Thymus (tissue), 11 donors: ENCODE measurements around the gene CAPZA2. TPM values are rescaled to one million over a fixed set of nuclear protein-coding genes. Genes with fewer than 3 reads are reported as not detected.

ENCODE experiments used
- DNase-seq, 9 donors: peaks; one replicate each; pipeline ENCODE4 v3.0.0-alpha.2; 2013; ENCODE audit warnings: low spot score in 9 of 9, low read depth in 6 of 9, missing footprints in 1 of 9
- H3K27ac ChIP-seq, 2 donors: one replicate each; pipeline ENCODE4 v1.5.1; 2013; ENCODE audit warnings: control low read depth in 1 of 2, low read depth in 1 of 2, low read length in 1 of 2, mild to moderate bottlenecking in 1 of 2, moderate library complexity in 1 of 2
- H3K27me3 ChIP-seq, 2 donors: one replicate each; pipeline ENCODE4 v1.5.1; 2013; ENCODE audit warnings: low read length in 1 of 2; ENCODE audit not compliant: control insufficient read depth in 2 of 2, insufficient read depth in 1 of 2
- H3K36me3 ChIP-seq, 2 donors: one replicate each; pipeline ENCODE4 v1.5.1; 2013; ENCODE audit warnings: low read length in 1 of 2, mild to moderate bottlenecking in 1 of 2, moderate library complexity in 1 of 2; ENCODE audit not compliant: control insufficient read depth in 2 of 2, insufficient read depth in 2 of 2
- H3K4me1 ChIP-seq, 2 donors: one replicate each; pipeline ENCODE4 v1.5.1; 2013; ENCODE audit warnings: low read length in 2 of 2; ENCODE audit not compliant: control insufficient read depth in 2 of 2, insufficient read depth in 2 of 2
- H3K4me3 ChIP-seq, 2 donors: one replicate each; pipeline ENCODE4 v1.5.1; 2013; ENCODE audit warnings: low read length in 2 of 2, control low read depth in 1 of 2, mild to moderate bottlenecking in 1 of 2
- H3K9me3 ChIP-seq, 2 donors: one replicate each; pipeline ENCODE4 v1.5.1; 2013; ENCODE audit warnings: low read length in 1 of 2, mild to moderate bottlenecking in 1 of 2; ENCODE audit not compliant: control insufficient read depth in 2 of 2, insufficient read depth in 1 of 2
- WGBS: extraction: QIAGEN DNeasy Blood & Tissue Kit; methylation state at CpG from one replicate; pipeline ENCODE4 v1.1.7; 2013; 5-methylcytosine and 5-hydroxymethylcytosine counted together
- polyA plus RNA-seq: library from polyadenylated mRNA; stranded (reverse); fragments of 200-250 nt; gene quantifications from one replicate; pipeline ENCODE4 v1.2.3, GENCODE V29; 2013
- total RNA-seq: library from RNA; stranded (reverse); fragments of 120-200 nt; gene quantifications from one replicate; pipeline ENCODE4 v1.2.4, GENCODE V29; 2013
- donor health status: healthy.

Gene CAPZA2
- total and polyA plus RNA-seq, 2 donors = 55.9 to 150 TPM

- Histone ChIP-seq H3K27ac (no peak overlapping the region), H3K36me3 (peaks cover 21 to 45% of the 10 kb centered on the region in 2 donors), H3K9me3 (no peaks in the 10 kb centered on the region), H3K4me3 (no peak overlapping the region), H3K4me1 (no peaks in the 10 kb centered on the region), H3K27me3 (no peaks in the 10 kb centered on the region)
- DNase-seq = no peak
- WGBS = 93% methylated on average over 1 of the region's 1 CpG
These were observed 50.0 kb downstream of the CAPZA2 start for GRCh38 chr7:116912269-116912909.

- no peak overlapping the region for H3K27ac ChIP-seq
- H3K27me3 ChIP-seq = no peaks in the 10 kb centered on the region
- DNase-seq = no peak
- peaks cover 13 to 27% of the 10 kb centered on the region in 2 donors for H3K36me3 ChIP-seq
- WGBS = over 99% methylated on average over 3 of the region's 3 CpGs
- no peak overlapping the region for H3K4me3 ChIP-seq
- peaks cover 0 to 4% of the 10 kb centered on the region in 2 donors for H3K4me1 ChIP-seq
- no peaks in the 10 kb centered on the region for H3K9me3 ChIP-seq
These were observed 56.3 kb downstream of the CAPZA2 start for GRCh38 chr7:116918704-116919103.

- H3K9me3 ChIP-seq = no peaks in the 10 kb centered on the region
- H3K27me3 ChIP-seq = no peaks in the 10 kb centered on the region
- H3K4me1 ChIP-seq = peaks cover 0 to 4% of the 10 kb centered on the region in 2 donors
- no peak for DNase-seq
- no peak overlapping the region for H3K4me3 ChIP-seq
- H3K27ac ChIP-seq = no peak overlapping the region
- H3K36me3 ChIP-seq = peaks cover 6 to 17% of the 10 kb centered on the region in 2 donors
These were observed 58.0 kb downstream of the CAPZA2 start for GRCh38 chr7:116920359-116920758.

GRCh38 chr7:116922545-116922944 is 60.2 kb downstream of the CAPZA2 start:
- Histone ChIP-seq H3K4me3 (no peak overlapping the region), H3K27ac (no peak overlapping the region), H3K27me3 (no peaks in the 10 kb centered on the region), H3K4me1 (peaks cover 0 to 4% of the 10 kb centered on the region in 2 donors), H3K9me3 (no peaks in the 10 kb centered on the region), H3K36me3 (peaks cover 2 to 6% of the 10 kb centered on the region in 2 donors)
- DNase-seq = no peak
- 71% methylated on average over 5 of the region's 5 CpGs for WGBS

- Histone ChIP-seq H3K36me3 (no peaks in the 10 kb centered on the region), H3K4me3 (no peak overlapping the region), H3K27me3 (no peaks in the 10 kb centered on the region), H3K9me3 (no peaks in the 10 kb centered on the region), H3K27ac (no peak overlapping the region), H3K4me1 (peaks cover 0 to 4% of the 10 kb centered on the region in 2 donors)
- DNase-seq = no peak
- 91% methylated on average over 5 of the region's 5 CpGs for WGBS
These were observed 62.4 kb downstream of the CAPZA2 start for GRCh38 chr7:116924741-116925140.

- 94% methylated on average over 3 of the region's 3 CpGs for WGBS
- H3K9me3 ChIP-seq = no peaks in the 10 kb centered on the region
- peaks cover 0 to 2% of the 10 kb centered on the region in 2 donors for H3K4me1 ChIP-seq
These were observed 66.6 kb downstream of the CAPZA2 start for GRCh38 chr7:116929021-116929420.

GRCh38 chr7:116929914-116930913 is 67.8 kb downstream of the CAPZA2 start:
- 50% methylated on average over 25 of the region's 25 CpGs for WGBS
- H3K36me3 ChIP-seq = no peaks in the 10 kb centered on the region
- H3K9me3 ChIP-seq = no peaks in the 10 kb centered on the region
- DNase-seq = peak in 8 of 9 donors; percentile 45 to 79 (median 60)
- no peaks in the 10 kb centered on the region for H3K27me3 ChIP-seq
- H3K27ac ChIP-seq = no peak overlapping the region
- H3K4me1 ChIP-seq = peaks cover 0 to 2% of the 10 kb centered on the region in 2 donors
- H3K4me3 ChIP-seq = no peak overlapping the region

More at GRCh38 chr7:116929021-116929420, 66.6 kb downstream of the CAPZA2 start:
- no peak overlapping the region for H3K4me3 ChIP-seq
- no peak for DNase-seq
- no peaks in the 10 kb centered on the region for H3K36me3 ChIP-seq
- H3K27me3 ChIP-seq = no peaks in the 10 kb centered on the region
- no peak overlapping the region for H3K27ac ChIP-seq

- H3K4me1 ChIP-seq = peaks cover 0 to 2% of the 10 kb centered on the region in 2 donors
- no peaks in the 10 kb centered on the region for H3K27me3 ChIP-seq
- H3K36me3 ChIP-seq = no peaks in the 10 kb centered on the region
- no peak for DNase-seq
- no peaks in the 10 kb centered on the region for H3K9me3 ChIP-seq
- H3K4me3 ChIP-seq = no peak overlapping the region
- 98% methylated on average over 7 of the region's 7 CpGs for WGBS
- H3K27ac ChIP-seq = no peak overlapping the region
These were observed 70.2 kb downstream of the CAPZA2 start for GRCh38 chr7:116932566-116932965.

- Histone ChIP-seq H3K4me3 (no peak overlapping the region), H3K4me1 (peaks cover 0 to 2% of the 10 kb centered on the region in 2 donors), H3K36me3 (no peaks in the 10 kb centered on the region), H3K9me3 (no peaks in the 10 kb centered on the region), H3K27me3 (no peaks in the 10 kb centered on the region), H3K27ac (no peak overlapping the region)
- DNase-seq = no peak
- WGBS = 78% methylated on average over 3 of the region's 3 CpGs
These were observed 71.1 kb downstream of the CAPZA2 start for GRCh38 chr7:116933465-116933864.
